GM06990 (cell line): ENCODE data around the gene BRD8.

Experiments used
- DNase-seq: peaks from one replicate; pipeline ENCODE4 v3.0.0-alpha.2; 2011; ENCODE audit not compliant: insufficient read length; ENCODE audit errors: extremely low read depth
- H3K27me3 ChIP-seq: replicated peaks from 2 replicates; pipeline ENCODE4 v1.6.0; 2011; ENCODE audit warnings: low read length; ENCODE audit not compliant: control insufficient read depth, insufficient read depth
- H3K36me3 ChIP-seq: 2 replicates; pipeline ENCODE4 v1.5.1; 2011; ENCODE audit warnings: low read length; ENCODE audit not compliant: control insufficient read depth, insufficient read depth
- H3K4me3 ChIP-seq: replicated peaks from 2 replicates; pipeline ENCODE4 v1.5.1; 2011; ENCODE audit warnings: low read depth, mild to moderate bottlenecking, control low read depth, low read length
- CTCF ChIP-seq: IDR thresholded peaks from 2 replicates; pipeline ENCODE4 v1.5.1; 2011; ENCODE audit warnings: low read length, control low read depth, mild to moderate bottlenecking, inconsistent platforms; ENCODE audit not compliant: insufficient read depth, poor library complexity, severe bottlenecking

The BRD8 gene

GRCh38 chr5:138186002-138186447 lies 7.6 kb upstream of the BRD8 start:
- no peak for TF ChIP-seq CTCF
- peaks cover 50% of the 10 kb centered on the region for H3K36me3 ChIP-seq
- H3K4me3 ChIP-seq: no peak overlapping the region
- no peaks in the 10 kb centered on the region for H3K27me3 ChIP-seq
- peak; percentile 23 for DNase-seq

DNA sequence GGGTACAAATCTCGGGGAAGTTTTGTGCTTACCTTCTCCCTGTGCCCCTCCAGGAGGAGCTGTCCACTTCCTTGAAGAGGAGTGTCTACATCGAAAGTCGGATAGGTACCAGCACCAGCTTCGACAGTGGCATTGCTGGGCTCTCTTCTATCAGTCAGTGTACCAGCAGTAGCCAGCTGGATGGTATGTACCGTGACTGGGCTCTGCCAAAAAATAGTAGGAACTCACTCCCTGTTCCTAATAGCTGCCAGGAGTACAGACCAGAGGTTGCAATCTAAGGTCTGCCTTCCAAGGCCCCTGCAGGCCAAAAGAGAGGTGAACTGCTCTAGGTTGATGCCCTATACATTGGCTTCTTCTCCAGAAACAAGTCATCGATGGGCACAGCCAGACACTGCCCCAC lies 4.4 kb upstream of the BRD8 start:
- no peak for TF ChIP-seq CTCF
- no peak for DNase-seq
- Histone ChIP-seq H3K27me3 (no peaks in the 10 kb centered on the region), H3K36me3 (peaks cover 42% of the 10 kb centered on the region), H3K4me3 (no peak overlapping the region)

- no peak for TF ChIP-seq CTCF
- no peak for DNase-seq
- Histone ChIP-seq H3K36me3 (peaks cover 36% of the 10 kb centered on the region), H3K4me3 (no peak overlapping the region), H3K27me3 (no peaks in the 10 kb centered on the region)
Measured at GRCh38 chr5:138180841-138181240, 2.4 kb upstream of the BRD8 start.

GRCh38 chr5:138180183-138180782 lies 1.9 kb upstream of the BRD8 start:
- H3K27me3 ChIP-seq: no peaks in the 10 kb centered on the region
- H3K36me3 ChIP-seq: peaks cover 36% of the 10 kb centered on the region
- peak overlapping the region; percentile 88 for H3K4me3 ChIP-seq
- DNase-seq: peak; percentile 45
- TF ChIP-seq CTCF: peak; percentile 63

DNA sequence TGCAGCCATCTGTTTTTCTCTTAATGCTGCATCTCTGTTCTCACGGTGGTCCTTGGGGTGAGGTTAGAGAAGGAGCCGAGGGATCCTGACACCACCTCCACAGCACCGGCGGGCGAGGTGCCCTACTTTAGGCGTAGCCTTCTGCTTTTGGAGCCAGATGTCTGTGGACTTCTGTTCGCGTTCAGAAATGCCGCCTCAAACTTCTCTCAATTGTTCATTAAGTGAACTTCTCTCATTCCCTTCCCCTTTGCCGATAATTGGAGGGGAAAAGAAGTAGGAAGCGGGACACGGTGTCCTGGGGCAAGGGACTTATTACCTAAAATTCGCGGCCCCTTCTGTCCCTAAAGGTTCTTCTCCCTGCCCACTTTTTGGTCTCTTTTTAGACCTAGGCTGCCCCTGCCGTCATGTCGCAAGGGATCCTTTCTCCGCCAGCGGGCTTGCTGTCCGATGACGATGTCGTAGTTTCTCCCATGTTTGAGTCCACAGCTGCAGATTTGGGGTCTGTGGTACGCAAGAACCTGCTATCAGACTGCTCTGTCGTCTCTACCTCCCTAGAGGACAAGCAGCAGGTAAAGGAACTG lies 937 bp upstream of the BRD8 start:
- DNase-seq: peak; percentile 20
- peaks cover 28% of the 10 kb centered on the region for H3K36me3 ChIP-seq

More for the DNA sequence above, 937 bp upstream of the BRD8 start:
- TF ChIP-seq CTCF: no peak
- no peaks in the 10 kb centered on the region for H3K27me3 ChIP-seq
- peak overlapping the region; percentile 88 for H3K4me3 ChIP-seq
